HG03460 (cell line): ENCODE data around the gene CGN.
A peak's percentile ranks its signal among the peaks of the same experiment; 100 is the strongest.

ENCODE experiments used
- ATAC-seq: cut with Tn5 transposase; IDR thresholded peaks from one replicate; pipeline ENCODE4 v1.9.1; 2021; ENCODE audit not compliant: unreplicated experiment

The CGN gene

GRCh38 chr1:151499365-151499764 is 11.8 kb upstream of the CGN start:
- ATAC-seq: no peak

GRCh38 chr1:151499930-151500329 is 11.3 kb upstream of the CGN start:
- no peak for ATAC-seq

GRCh38 chr1:151501474-151501873 is 9.7 kb upstream of the CGN start:
- ATAC-seq: no peak

- no peak for ATAC-seq
These were observed 9.0 kb upstream of the CGN start for GRCh38 chr1:151502035-151502700.

GRCh38 chr1:151502859-151503780 is 8.1 kb upstream of the CGN start:
- ATAC-seq: no peak

GRCh38 chr1:151504252-151504651 is 6.9 kb upstream of the CGN start:
- ATAC-seq: no peak

- ATAC-seq: no peak
These were observed 6.4 kb upstream of the CGN start for GRCh38 chr1:151504759-151505158.

GRCh38 chr1:151508833-151509232 is 2.4 kb upstream of the CGN start:
- no peak for ATAC-seq

- no peak for ATAC-seq
These were observed 1.7 kb upstream of the CGN start for GRCh38 chr1:151509350-151510019.

GRCh38 chr1:151510020-151510405 is 1.2 kb upstream of the CGN start:
- ATAC-seq: no peak

GRCh38 chr1:151510614-151510956 is 602 bp upstream of the CGN start:
- ATAC-seq: no peak

- ATAC-seq: peak; percentile 16
These were observed 539 bp downstream of the CGN start for GRCh38 chr1:151511636-151512215.

GRCh38 chr1:151512326-151512725 is 1.1 kb downstream of the CGN start:
- no peak for ATAC-seq

GRCh38 chr1:151512801-151513625 is 1.8 kb downstream of the CGN start:
- ATAC-seq: no peak

- no peak for ATAC-seq
These were observed 2.5 kb downstream of the CGN start for GRCh38 chr1:151513626-151514121.

GRCh38 chr1:151514366-151514765 is 3.2 kb downstream of the CGN start:
- no peak for ATAC-seq

GRCh38 chr1:151515265-151515664 is 4.1 kb downstream of the CGN start:
- no peak for ATAC-seq

GRCh38 chr1:151516031-151516511 is 4.9 kb downstream of the CGN start:
- ATAC-seq: no peak

GRCh38 chr1:151518431-151518830 is 7.2 kb downstream of the CGN start:
- ATAC-seq: no peak

- no peak for ATAC-seq
These were observed 7.7 kb downstream of the CGN start for GRCh38 chr1:151518936-151519335.
